MM.1S (cell line): ENCODE results near the gene DCHS1.

Source experiments
- EZH2 ChIP-seq: fragments of 300-600 bp; sonication (generic); optimal IDR thresholded peaks from 2 replicates; pipeline ENCODE3; 2017; ENCODE audit warnings: low read depth, mild to moderate bottlenecking, antibody characterized with exemption, low read length, mixed read lengths
- EZH2phosphoT487 ChIP-seq: fragments of 300-600 bp; sonication (generic); IDR thresholded peaks from 2 replicates; pipeline ENCODE4 v1.6.1; 2018; ENCODE audit warnings: antibody characterized with exemption, low read length

DNA sequence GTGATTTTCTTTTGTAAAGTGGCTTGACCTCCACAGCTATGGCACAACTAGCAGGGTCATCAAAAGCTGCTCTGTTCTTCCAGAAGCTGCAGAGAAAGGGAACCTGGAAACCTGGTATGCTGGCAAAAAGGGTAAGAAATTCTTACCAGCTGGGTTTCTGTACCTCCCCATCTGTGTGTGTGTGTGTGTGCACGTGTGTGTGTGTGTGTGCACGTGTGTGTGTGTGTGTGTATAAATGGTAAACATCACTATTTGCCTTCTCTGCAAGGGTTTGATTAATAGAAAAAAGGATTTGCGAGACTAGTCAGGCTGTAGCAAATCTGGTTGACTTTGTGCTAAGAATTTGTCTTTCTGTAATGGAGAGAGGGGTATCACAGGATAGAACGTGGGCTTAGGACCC is 32.3 kb upstream of the DCHS1 start:
- TF ChIP-seq EZH2: no peak
- TF ChIP-seq EZH2phosphoT487: no peak
